Tibial nerve (tissue), 4 donors: ENCODE data around the gene PVALEF. TPM values are rescaled to one million over a fixed set of nuclear protein-coding genes. Genes with fewer than 3 reads are reported as not detected.

ENCODE experiments used
- DNase-seq, 2 donors: peaks; one replicate each; pipeline ENCODE4 v3.0.0-alpha.2; 2019; ENCODE audit warnings: low spot score in 2 of 2
- H3K27ac ChIP-seq, 4 donors: fragments of 200-600 bp; sonication (generic) in 3 of 4; one replicate each; pipeline ENCODE4 v1.5.1; 2017 to 2019; ENCODE audit warnings: mild to moderate bottlenecking in 1 of 4
- H3K27me3 ChIP-seq, 2 donors: fragments of 200-600 bp; sonication (generic) in 1 of 2; one replicate each; pipeline versions ENCODE4 v1.5.1 to v1.6.0; 2017 to 2019
- H3K36me3 ChIP-seq, 3 donors: fragments of 200-600 bp; sonication (generic); one replicate each; pipeline ENCODE4 v1.5.1; 2018 to 2019
- H3K4me1 ChIP-seq, 4 donors: fragments of 200-600 bp; sonication (generic) in 3 of 4; one replicate each; pipeline ENCODE4 v1.5.1; 2017 to 2019
- H3K4me3 ChIP-seq, 4 donors: fragments of 200-600 bp; sonication (generic) in 3 of 4; one replicate each; pipeline ENCODE4 v1.5.1; 2017 to 2019; ENCODE audit warnings: mild to moderate bottlenecking in 1 of 4, moderate library complexity in 1 of 4
- H3K9me3 ChIP-seq, 4 donors: fragments of 200-600 bp; sonication (generic) in 3 of 4; one replicate each; pipeline ENCODE4 v1.5.1; 2017 to 2019
- EP300 ChIP-seq, 2 donors: sonication (generic); formaldehyde crosslinking; IDR thresholded peaks; one replicate each; pipeline ENCODE4 v1.6.1; 2017; ENCODE audit warnings: antibody characterized with exemption in 2 of 2, mild to moderate bottlenecking in 1 of 2
- POLR2A ChIP-seq, 2 donors: fragments of 450-650 bp; IDR thresholded peaks; one replicate each; pipeline ENCODE4 v1.6.1; 2017; ENCODE audit warnings: antibody characterized with exemption in 2 of 2, mild to moderate bottlenecking in 2 of 2, moderate library complexity in 2 of 2
- WGBS, 2 donors: methylation state at CpG; one replicate each; pipeline ENCODE4 v1.1.5; 2018; 5-methylcytosine and 5-hydroxymethylcytosine counted together
- total RNA-seq, 4 donors: library from RNA; depleted of rRNA; stranded (reverse); fragments of >200 nt; gene quantifications; one replicate each; pipeline ENCODE4 v1.1.0, GENCODE V29; 2016
- TF ChIP-seq, protein P1 (sequence below), 5 experiments: fragments of 200-600 bp in 3 of 5; fragments of 450-650 bp in 2 of 5; sonication (generic) in 3 of 5; IDR thresholded peaks; one replicate each; pipeline ENCODE4 v1.5.1; 2016 to 2019; ENCODE audit warnings: antibody characterized with exemption in 5 of 5, mild to moderate bottlenecking in 3 of 5, moderate library complexity in 2 of 5

Gene PVALEF
- total RNA-seq, 4 donors from 2014 or later: not detected

DNA sequence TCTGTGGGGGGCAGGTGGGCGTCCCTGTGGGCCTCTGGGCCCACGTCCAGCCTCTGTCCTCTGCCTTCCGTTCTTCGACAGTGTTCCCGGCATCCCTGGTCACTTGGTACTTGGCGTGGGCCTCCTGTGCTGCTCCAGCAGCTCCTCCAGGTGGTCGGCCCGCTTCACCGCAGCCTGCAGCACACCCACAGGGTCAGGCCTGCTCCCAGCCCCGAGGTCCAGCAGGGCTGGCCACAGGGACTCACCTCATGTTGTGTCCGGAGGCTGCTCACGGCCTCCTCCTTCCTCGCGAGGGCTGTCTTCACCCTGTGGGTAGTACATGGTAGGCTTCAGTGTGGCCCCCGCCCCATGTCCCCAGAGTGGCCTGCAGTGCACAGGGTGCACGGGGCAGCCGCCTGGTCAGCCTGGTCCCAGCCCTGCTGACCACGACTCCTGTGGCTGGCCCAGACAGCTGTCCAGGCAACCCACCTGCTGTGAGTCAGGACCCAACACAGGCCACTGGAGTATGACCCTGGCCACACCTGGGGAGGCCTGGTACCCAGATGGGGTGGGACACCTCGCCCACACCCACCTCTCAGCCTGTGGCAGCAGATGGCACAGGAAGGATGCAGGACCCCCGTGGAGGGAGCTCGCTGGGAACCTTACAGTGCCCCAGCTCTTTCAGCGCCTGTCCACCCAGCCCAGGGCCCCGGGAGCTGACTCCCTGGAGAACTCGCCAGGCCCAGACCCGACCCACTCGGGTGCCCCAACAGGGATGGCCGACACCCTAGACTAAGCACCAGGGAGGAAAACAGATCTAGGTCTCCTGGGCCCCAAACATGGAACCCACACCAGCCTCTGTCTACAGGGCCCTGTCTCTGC, 24.6 kb downstream of the PVALEF start:
- WGBS, 2 donors: 44 to 71% methylated on average over 9 to 18 of the region's 27 CpGs
- no peak for DNase-seq
- H3K36me3 ChIP-seq: peaks cover 0 to 66% (median 0%) of the 10 kb centered on the region in 3 donors

GRCh38 chr17:81190591-81190990, 25.3 kb downstream of the PVALEF start:
- TF ChIP-seq, protein P1, sequence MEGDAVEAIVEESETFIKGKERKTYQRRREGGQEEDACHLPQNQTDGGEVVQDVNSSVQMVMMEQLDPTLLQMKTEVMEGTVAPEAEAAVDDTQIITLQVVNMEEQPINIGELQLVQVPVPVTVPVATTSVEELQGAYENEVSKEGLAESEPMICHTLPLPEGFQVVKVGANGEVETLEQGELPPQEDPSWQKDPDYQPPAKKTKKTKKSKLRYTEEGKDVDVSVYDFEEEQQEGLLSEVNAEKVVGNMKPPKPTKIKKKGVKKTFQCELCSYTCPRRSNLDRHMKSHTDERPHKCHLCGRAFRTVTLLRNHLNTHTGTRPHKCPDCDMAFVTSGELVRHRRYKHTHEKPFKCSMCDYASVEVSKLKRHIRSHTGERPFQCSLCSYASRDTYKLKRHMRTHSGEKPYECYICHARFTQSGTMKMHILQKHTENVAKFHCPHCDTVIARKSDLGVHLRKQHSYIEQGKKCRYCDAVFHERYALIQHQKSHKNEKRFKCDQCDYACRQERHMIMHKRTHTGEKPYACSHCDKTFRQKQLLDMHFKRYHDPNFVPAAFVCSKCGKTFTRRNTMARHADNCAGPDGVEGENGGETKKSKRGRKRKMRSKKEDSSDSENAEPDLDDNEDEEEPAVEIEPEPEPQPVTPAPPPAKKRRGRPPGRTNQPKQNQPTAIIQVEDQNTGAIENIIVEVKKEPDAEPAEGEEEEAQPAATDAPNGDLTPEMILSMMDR (IDR thresholded peaks at IDR 0.05): no peak
- no peak for TF ChIP-seq EP300 (IDR thresholded peaks at IDR 0.05)
- no peak for TF ChIP-seq POLR2A (IDR thresholded peaks at IDR 0.05)
- no peak overlapping the region for H3K4me3 ChIP-seq
- no peak for DNase-seq
- peaks cover 0 to 73% (median 0%) of the 10 kb centered on the region in 3 donors for H3K36me3 ChIP-seq
- H3K27me3 ChIP-seq: no peaks in the 10 kb centered on the region
- 91% methylated on average over 17 to 25 of the region's 28 CpGs for WGBS, 2 donors
- H3K27ac ChIP-seq: no peak overlapping the region
- peaks cover 0 to 5% (median 0%) of the 10 kb centered on the region in 4 donors for H3K4me1 ChIP-seq
- H3K9me3 ChIP-seq: no peaks in the 10 kb centered on the region

More for the DNA sequence above, 24.6 kb downstream of the PVALEF start:
- H3K4me3 ChIP-seq: no peak overlapping the region
- no peaks in the 10 kb centered on the region for H3K27me3 ChIP-seq
- H3K27ac ChIP-seq: peak overlapping the region in 1 of 4 donors; percentile 20
- no peaks in the 10 kb centered on the region for H3K9me3 ChIP-seq
- TF ChIP-seq, protein P1 (IDR thresholded peaks at IDR 0.05): peak in 4 of 5 experiments; percentile 20 to 66 (median 36)
- TF ChIP-seq POLR2A (IDR thresholded peaks at IDR 0.05) (no peak), EP300 (IDR thresholded peaks at IDR 0.05) (no peak)
- H3K4me1 ChIP-seq: peaks cover 0 to 5% (median 0%) of the 10 kb centered on the region in 4 donors

DNA sequence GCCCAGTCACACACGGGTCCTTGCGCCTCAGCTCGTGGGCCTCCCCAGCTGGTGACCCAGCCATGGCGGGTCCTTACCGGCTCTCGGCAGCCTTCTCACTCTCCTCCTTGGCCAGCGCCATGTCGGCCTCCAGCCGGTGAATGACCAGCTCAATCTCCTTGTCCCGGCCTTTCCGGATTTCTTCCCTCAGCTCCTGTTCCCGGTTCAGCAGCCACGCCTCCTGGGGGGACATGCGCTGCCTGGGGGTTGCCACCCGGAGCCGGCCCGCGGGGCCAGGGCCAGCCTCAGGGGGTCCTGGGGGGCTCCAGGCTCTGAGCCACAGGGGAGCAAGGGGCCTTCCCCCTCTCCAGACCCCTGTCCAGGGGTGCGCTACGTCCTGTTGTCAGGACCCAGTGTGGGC, 25.8 kb downstream of the PVALEF start:
- Histone ChIP-seq H3K27ac (no peak overlapping the region), H3K27me3 (no peaks in the 10 kb centered on the region), H3K4me1 (peaks cover 0 to 5% (median 0%) of the 10 kb centered on the region in 4 donors), H3K36me3 (peaks cover 0 to 78% (median 0%) of the 10 kb centered on the region in 3 donors), H3K4me3 (no peak overlapping the region), H3K9me3 (no peaks in the 10 kb centered on the region)
- no peak for DNase-seq
- TF ChIP-seq EP300 (IDR thresholded peaks at IDR 0.05): no peak
- TF ChIP-seq, protein P1 (IDR thresholded peaks at IDR 0.05): no peak
- WGBS, 2 donors: 91% methylated on average over 13 to 18 of the region's 20 CpGs

GRCh38 chr17:81191646-81192045, 26.3 kb downstream of the PVALEF start:
- DNase-seq: no peak
- Histone ChIP-seq H3K9me3 (no peaks in the 10 kb centered on the region), H3K27ac (no peak overlapping the region), H3K27me3 (no peaks in the 10 kb centered on the region), H3K4me1 (peaks cover 0 to 5% (median 0%) of the 10 kb centered on the region in 4 donors), H3K4me3 (no peak overlapping the region), H3K36me3 (peaks cover 0 to 83% (median 1%) of the 10 kb centered on the region in 3 donors)
- no peak for TF ChIP-seq EP300 (IDR thresholded peaks at IDR 0.05)
- no peak for TF ChIP-seq POLR2A (IDR thresholded peaks at IDR 0.05)
- TF ChIP-seq, protein P1 (IDR thresholded peaks at IDR 0.05): no peak
- 92 to 96% methylated on average over 6 to 10 of the region's 14 CpGs for WGBS, 2 donors

GRCh38 chr17:81192386-81193050, 27.2 kb downstream of the PVALEF start:
- Histone ChIP-seq H3K4me1 (peaks cover 0 to 5% (median 0%) of the 10 kb centered on the region in 4 donors), H3K36me3 (peaks cover 0 to 92% (median 2%) of the 10 kb centered on the region in 3 donors), H3K9me3 (no peaks in the 10 kb centered on the region), H3K4me3 (no peak overlapping the region), H3K27me3 (no peaks in the 10 kb centered on the region), H3K27ac (no peak overlapping the region)
- TF ChIP-seq, protein P1 (IDR thresholded peaks at IDR 0.05): no peak
- TF ChIP-seq EP300 (IDR thresholded peaks at IDR 0.05): no peak
- no peak for TF ChIP-seq POLR2A (IDR thresholded peaks at IDR 0.05)
- no peak for DNase-seq
- WGBS, 2 donors: 73 to 81% methylated on average over 9 to 32 of the region's 34 CpGs
